ENCODE results near the gene PTPRM.

PTPRM gene

GRCh38 chr18:7856116-7856515 is 289.0 kb downstream of the PTPRM start:
- H3K27ac Mint-ChIP-seq, result no peak overlapping the region
- H3K9me3 Mint-ChIP-seq, result peaks cover 6 to 8% of the 10 kb centered on the region in 2 donors
- no peaks in the 10 kb centered on the region for H3K36me3 Mint-ChIP-seq
- ATAC-seq (replicated peaks) (no peak), DNase-seq (no peak)
- no peak overlapping the region for H3K4me3 Mint-ChIP-seq
- H3K27me3 Mint-ChIP-seq, result no peaks in the 10 kb centered on the region
- no peaks in the 10 kb centered on the region for H3K4me1 Mint-ChIP-seq

- Mint-ChIP-seq H3K27me3 (no peaks in the 10 kb centered on the region), H3K27ac (no peak overlapping the region), H3K36me3 (no peaks in the 10 kb centered on the region), H3K4me3 (no peak overlapping the region), H3K9me3 (peaks cover 3 to 7% of the 10 kb centered on the region in 2 donors), H3K4me1 (no peaks in the 10 kb centered on the region)
- ATAC-seq (replicated peaks), result no peak
- DNase-seq, result no peak
Measured at GRCh38 chr18:7856733-7857132, 289.6 kb downstream of the PTPRM start.

DNA sequence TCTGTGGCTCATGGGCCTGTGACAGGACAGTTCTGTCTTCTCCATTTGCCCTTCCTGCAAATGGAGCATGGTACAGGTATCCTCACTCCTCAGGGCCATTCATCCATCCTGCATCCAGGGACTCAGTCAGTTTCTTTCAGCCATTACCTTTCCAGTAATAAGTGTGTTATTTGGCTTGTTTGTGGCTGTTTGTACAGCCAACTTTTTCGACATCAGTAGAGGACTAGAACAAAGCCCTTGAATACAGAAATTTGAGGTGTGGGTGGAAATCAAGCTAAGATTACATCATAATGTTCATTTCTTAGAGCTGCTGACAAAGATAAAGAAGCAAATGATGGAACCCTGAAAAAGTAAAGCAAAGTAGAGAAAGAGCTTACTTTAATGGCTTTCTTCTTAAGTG is 290.4 kb downstream of the PTPRM start:
- Mint-ChIP-seq H3K4me1 (no peaks in the 10 kb centered on the region), H3K36me3 (no peaks in the 10 kb centered on the region), H3K4me3 (no peak overlapping the region), H3K27ac (no peak overlapping the region), H3K27me3 (no peaks in the 10 kb centered on the region), H3K9me3 (peaks cover 0 to 3% of the 10 kb centered on the region in 2 donors)
- DNase-seq (no peak), ATAC-seq (replicated peaks) (no peak)

DNA sequence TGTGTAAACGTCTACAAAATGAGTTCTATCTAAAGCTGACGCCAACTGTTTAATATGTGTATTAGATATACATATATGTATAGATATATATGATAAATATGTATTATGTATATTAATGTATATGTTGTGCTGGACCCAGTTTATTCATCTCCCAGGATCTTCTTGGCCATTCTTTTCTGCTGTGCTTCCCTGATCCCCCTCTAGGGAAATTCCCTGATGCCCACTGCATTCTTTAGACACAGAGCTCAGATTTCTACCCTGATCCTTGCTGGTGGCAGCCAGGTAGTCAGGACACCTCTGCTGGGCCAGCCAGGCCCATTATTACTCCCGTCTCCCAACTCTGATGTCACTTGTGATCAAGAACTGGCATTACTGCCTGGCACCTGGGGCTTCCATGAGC is 292.0 kb downstream of the PTPRM start:
- Mint-ChIP-seq H3K4me3 (no peak overlapping the region), H3K36me3 (no peaks in the 10 kb centered on the region)
- ATAC-seq (replicated peaks), result no peak

DNA sequence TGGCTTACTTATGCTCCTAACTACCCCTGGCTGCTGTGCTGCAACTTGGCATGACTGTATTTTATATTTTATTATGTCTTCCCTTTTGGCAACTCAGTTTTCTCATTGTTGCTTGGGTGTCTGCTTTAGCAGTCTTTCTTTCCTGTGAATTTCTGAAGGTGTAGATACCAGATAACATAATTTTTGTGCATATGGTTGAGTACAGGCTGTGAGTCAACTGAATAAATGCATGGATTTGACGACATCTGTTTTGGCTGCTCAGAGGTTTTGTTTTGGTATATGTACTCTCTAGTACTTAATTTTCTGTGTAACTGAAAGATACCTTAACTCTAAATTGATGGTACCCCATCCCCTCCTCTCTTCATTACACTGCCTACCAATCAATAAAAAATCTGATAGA is 303.1 kb downstream of the PTPRM start:
- H3K27me3 Mint-ChIP-seq, result no peaks in the 10 kb centered on the region
- ATAC-seq (replicated peaks) (no peak), DNase-seq (no peak)
- no peaks in the 10 kb centered on the region for H3K4me1 Mint-ChIP-seq
- no peaks in the 10 kb centered on the region for H3K36me3 Mint-ChIP-seq
- H3K27ac Mint-ChIP-seq, result no peak overlapping the region
- no peak overlapping the region for H3K4me3 Mint-ChIP-seq
- H3K9me3 Mint-ChIP-seq, result peaks cover 12 to 22% of the 10 kb centered on the region in 2 donors

More for the DNA sequence above, 292.0 kb downstream of the PTPRM start:
- no peaks in the 10 kb centered on the region for H3K4me1 Mint-ChIP-seq
- no peaks in the 10 kb centered on the region for H3K27me3 Mint-ChIP-seq
- DNase-seq, result no peak
- H3K27ac Mint-ChIP-seq, result no peak overlapping the region
- H3K9me3 Mint-ChIP-seq, result peaks cover 0 to 5% of the 10 kb centered on the region in 2 donors

GRCh38 chr18:7870855-7871254 is 303.7 kb downstream of the PTPRM start:
- no peak for ATAC-seq (replicated peaks)
- H3K27ac Mint-ChIP-seq, result no peak overlapping the region
- H3K36me3 Mint-ChIP-seq, result no peaks in the 10 kb centered on the region
- DNase-seq, result no peak
- H3K27me3 Mint-ChIP-seq, result no peaks in the 10 kb centered on the region
- peaks cover 11 to 19% of the 10 kb centered on the region in 2 donors for H3K9me3 Mint-ChIP-seq
- no peaks in the 10 kb centered on the region for H3K4me1 Mint-ChIP-seq
- no peak overlapping the region for H3K4me3 Mint-ChIP-seq

DNA sequence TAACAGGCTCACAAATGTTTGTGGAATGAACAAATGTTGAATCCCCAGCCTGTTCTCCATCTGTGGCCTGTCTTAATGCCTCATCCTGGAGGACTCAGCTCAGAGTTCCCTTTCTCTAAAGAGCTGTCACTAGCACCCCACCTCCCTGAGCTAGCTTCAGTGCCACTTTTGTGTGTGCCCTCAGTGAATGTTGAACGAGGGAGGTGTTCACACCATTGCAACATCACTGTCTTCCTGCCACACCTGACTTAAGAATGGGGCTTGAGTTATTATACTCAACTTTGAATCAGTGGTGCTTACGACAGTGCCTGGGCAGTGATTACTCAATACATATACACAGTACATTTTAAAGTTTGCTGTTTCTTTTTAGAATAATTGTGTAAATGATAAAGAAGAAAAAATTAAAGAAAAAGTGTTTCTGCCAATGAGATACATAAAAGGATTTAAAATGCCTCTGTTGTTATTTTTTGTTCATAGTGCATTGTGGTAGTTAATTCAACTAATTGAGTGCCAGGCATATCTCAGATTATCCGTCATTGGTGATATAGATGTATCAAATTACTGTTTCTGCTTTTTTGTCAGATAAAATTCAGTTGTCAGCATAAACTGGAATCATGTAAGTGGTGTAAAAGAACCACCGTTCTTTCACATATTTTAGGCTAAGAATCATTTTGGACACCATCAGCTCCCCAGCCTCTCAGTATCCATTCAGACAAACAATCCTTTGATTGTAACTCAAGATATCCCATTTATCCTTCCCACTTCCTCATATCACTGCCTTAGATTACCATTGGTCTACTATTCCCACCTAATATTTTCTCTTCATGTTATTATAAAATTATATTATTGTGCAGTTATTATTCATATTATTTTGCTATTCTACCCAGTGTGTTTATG is 304.7 kb downstream of the PTPRM start:
- no peak for ATAC-seq (replicated peaks)
- H3K9me3 Mint-ChIP-seq, result peaks cover 8 to 11% of the 10 kb centered on the region in 2 donors
- no peaks in the 10 kb centered on the region for H3K27me3 Mint-ChIP-seq
- no peak overlapping the region for H3K27ac Mint-ChIP-seq
- H3K4me3 Mint-ChIP-seq, result no peak overlapping the region
- no peaks in the 10 kb centered on the region for H3K4me1 Mint-ChIP-seq
- no peak for DNase-seq
- no peaks in the 10 kb centered on the region for H3K36me3 Mint-ChIP-seq

DNA sequence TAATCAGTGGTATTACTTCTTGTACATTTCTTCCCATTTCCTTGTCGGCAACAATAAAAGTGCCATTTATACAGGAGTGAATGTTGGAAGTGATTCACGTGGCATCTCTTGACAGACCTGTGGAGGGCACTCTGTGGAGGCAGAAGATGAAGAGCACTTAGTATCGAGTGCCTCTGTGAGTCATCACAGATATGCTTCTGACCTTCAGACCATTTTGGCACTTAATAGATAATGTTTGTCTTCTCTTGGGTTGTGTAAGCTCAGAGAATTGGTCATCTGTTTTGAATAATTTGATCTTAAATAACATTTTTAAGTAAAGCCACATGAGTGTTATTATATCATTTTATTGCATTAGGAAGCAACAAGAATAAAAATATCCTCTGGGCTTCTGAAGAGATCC is 305.5 kb downstream of the PTPRM start:
- no peaks in the 10 kb centered on the region for H3K27me3 Mint-ChIP-seq
- H3K27ac Mint-ChIP-seq, result no peak overlapping the region
- peaks cover 7 to 9% of the 10 kb centered on the region in 2 donors for H3K9me3 Mint-ChIP-seq
- no peaks in the 10 kb centered on the region for H3K36me3 Mint-ChIP-seq
- H3K4me3 Mint-ChIP-seq, result no peak overlapping the region
- no peak for DNase-seq
- ATAC-seq (replicated peaks), result no peak
- no peaks in the 10 kb centered on the region for H3K4me1 Mint-ChIP-seq

DNA sequence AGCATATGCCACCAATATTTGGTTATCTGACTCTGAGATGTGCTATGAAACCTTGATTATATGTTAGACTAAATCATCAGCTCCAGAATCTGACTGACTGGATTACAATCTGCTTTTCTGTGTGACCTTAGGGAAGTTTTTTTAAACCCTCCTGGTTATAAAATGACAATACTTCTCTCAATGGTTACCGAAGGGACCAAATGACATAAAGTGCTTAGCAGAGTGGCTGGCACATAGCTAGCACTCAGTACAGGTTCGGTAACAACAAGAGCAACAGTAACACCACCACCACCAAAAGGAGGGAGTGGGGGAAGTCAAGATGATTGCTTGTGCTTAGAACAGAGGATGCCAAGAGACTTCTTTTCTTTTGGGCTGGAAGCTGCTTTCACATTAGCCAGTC is 306.2 kb downstream of the PTPRM start:
- H3K4me1 Mint-ChIP-seq, result no peaks in the 10 kb centered on the region
- DNase-seq, result no peak
- H3K9me3 Mint-ChIP-seq, result peaks cover 1 to 3% of the 10 kb centered on the region in 2 donors
- no peak overlapping the region for H3K4me3 Mint-ChIP-seq
- no peak overlapping the region for H3K27ac Mint-ChIP-seq
- H3K27me3 Mint-ChIP-seq, result no peaks in the 10 kb centered on the region
- ATAC-seq (replicated peaks), result no peak
- no peaks in the 10 kb centered on the region for H3K36me3 Mint-ChIP-seq

GRCh38 chr18:7876354-7877104 is 309.4 kb downstream of the PTPRM start:
- H3K36me3 Mint-ChIP-seq, result no peaks in the 10 kb centered on the region
- no peaks in the 10 kb centered on the region for H3K4me1 Mint-ChIP-seq
- no peak for ATAC-seq (replicated peaks)
- no peak overlapping the region for H3K4me3 Mint-ChIP-seq
- H3K27me3 Mint-ChIP-seq, result no peaks in the 10 kb centered on the region
- H3K27ac Mint-ChIP-seq, result no peak overlapping the region
- DNase-seq, result no peak
- H3K9me3 Mint-ChIP-seq, result peaks cover 0 to 4% of the 10 kb centered on the region in 2 donors

DNA sequence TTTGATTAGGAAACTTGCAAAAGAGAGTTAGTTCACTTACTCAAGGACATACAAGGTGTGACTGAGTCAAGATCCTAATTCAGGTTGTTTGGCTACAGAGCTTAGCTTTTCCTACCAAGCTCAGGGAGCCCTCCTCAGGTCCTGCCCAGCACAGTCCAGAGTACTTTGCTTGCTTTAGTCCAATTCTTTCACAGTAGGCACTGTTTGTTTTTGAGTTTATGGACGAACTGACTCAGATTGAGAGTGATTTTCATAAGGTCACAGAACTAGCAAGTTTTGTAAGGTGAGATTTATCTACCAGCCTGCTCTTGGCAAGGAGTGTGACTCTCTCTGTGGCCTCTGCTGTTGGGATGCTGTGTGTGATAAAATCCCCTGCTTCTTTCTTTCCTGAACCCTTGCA is 310.5 kb downstream of the PTPRM start:
- H3K27me3 Mint-ChIP-seq, result no peaks in the 10 kb centered on the region
- no peak overlapping the region for H3K27ac Mint-ChIP-seq
- ATAC-seq (replicated peaks) (no peak), DNase-seq (no peak)
- peaks cover 0 to 6% of the 10 kb centered on the region in 2 donors for H3K9me3 Mint-ChIP-seq
- no peak overlapping the region for H3K4me3 Mint-ChIP-seq
- H3K4me1 Mint-ChIP-seq, result no peaks in the 10 kb centered on the region
- H3K36me3 Mint-ChIP-seq, result no peaks in the 10 kb centered on the region

GRCh38 chr18:7878265-7879211 is 311.4 kb downstream of the PTPRM start:
- no peak for ATAC-seq (replicated peaks)
- no peaks in the 10 kb centered on the region for H3K4me1 Mint-ChIP-seq
- peaks cover 0 to 6% of the 10 kb centered on the region in 2 donors for H3K9me3 Mint-ChIP-seq
- H3K36me3 Mint-ChIP-seq, result no peaks in the 10 kb centered on the region
- H3K4me3 Mint-ChIP-seq, result no peak overlapping the region
- no peaks in the 10 kb centered on the region for H3K27me3 Mint-ChIP-seq
- H3K27ac Mint-ChIP-seq, result no peak overlapping the region
- no peak for DNase-seq

- ATAC-seq (replicated peaks) (no peak), DNase-seq (no peak)
- Mint-ChIP-seq H3K27ac (no peak overlapping the region), H3K4me1 (no peaks in the 10 kb centered on the region), H3K9me3 (peaks cover 0 to 6% of the 10 kb centered on the region in 2 donors), H3K36me3 (no peaks in the 10 kb centered on the region), H3K27me3 (no peaks in the 10 kb centered on the region), H3K4me3 (no peak overlapping the region)
Measured at GRCh38 chr18:7879717-7880116, 312.6 kb downstream of the PTPRM start.

DNA sequence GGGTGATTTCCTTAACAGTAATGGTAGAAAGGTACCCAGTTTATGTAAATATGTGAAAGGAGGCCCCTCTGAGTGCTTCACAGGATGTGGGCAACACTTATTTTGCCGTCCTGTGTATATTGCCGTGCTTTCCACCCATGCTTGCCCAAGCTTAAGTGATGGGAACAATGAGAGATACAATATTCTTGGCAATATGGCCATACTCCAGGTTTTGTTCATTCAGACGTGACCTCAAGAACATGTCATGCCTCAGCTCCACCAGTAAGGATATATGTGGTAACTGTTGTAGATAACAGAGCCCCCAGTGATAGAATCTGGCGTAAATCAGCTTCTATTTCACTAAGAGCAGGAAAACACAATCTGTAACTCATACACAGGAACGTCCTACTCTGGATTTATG is 318.7 kb downstream of the PTPRM start:
- H3K4me3 Mint-ChIP-seq, result no peak overlapping the region
- peaks cover 0 to 4% of the 10 kb centered on the region in 2 donors for H3K9me3 Mint-ChIP-seq
- no peaks in the 10 kb centered on the region for H3K36me3 Mint-ChIP-seq
- no peaks in the 10 kb centered on the region for H3K27me3 Mint-ChIP-seq
- H3K4me1 Mint-ChIP-seq, result no peaks in the 10 kb centered on the region
- DNase-seq (no peak), ATAC-seq (replicated peaks) (no peak)
- no peak overlapping the region for H3K27ac Mint-ChIP-seq
